HG03135 (cell line): ENCODE results near the gene SOS1.
A peak's percentile ranks its signal among the peaks of the same experiment; 100 is the strongest.
"Not testable (repeated sequence)": the region's sequence is repeated elsewhere in the genome, so short reads cannot be mapped to it uniquely, and the experiment has no call there.

Experiments
- ATAC-seq: cut with Tn5 transposase; IDR thresholded peaks from one replicate; pipeline ENCODE4 v1.9.1; 2021; ENCODE audit warnings: mild to moderate bottlenecking, moderate library complexity; ENCODE audit not compliant: unreplicated experiment

Gene SOS1

DNA sequence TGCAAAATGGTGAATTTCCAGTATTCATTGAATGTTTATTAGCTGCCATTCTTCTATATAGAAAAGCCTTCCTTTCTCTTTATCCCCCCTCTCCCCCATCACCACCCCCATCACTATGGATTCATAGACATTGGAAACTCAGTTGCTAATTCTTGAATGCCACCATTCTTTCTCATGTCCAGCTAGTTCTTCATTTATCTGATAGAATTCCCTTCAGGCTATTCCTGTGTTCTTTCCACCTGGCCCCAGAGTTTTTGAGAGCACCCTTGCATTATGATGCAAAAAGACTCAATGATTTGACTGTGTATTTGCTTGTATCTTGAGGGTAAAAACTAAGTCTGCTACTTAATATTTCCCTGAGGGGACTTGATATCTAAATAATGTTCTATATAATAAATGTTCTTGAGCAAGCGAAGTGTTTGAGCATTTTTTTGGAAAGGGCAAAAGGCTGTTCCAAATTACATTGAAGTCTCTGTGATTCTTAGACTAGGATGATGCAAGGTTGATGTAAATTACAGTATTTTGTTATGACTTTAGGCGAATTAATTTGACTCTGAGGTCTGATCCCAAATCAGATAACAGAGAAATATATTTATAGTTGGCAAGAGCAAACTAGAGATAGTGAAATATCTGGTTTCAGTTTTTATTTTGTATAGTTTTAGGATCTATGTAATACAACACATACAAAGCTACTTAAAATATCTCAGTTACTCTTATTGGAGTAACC lies 18.8 kb upstream of the SOS1 start:
- no peak for ATAC-seq

DNA sequence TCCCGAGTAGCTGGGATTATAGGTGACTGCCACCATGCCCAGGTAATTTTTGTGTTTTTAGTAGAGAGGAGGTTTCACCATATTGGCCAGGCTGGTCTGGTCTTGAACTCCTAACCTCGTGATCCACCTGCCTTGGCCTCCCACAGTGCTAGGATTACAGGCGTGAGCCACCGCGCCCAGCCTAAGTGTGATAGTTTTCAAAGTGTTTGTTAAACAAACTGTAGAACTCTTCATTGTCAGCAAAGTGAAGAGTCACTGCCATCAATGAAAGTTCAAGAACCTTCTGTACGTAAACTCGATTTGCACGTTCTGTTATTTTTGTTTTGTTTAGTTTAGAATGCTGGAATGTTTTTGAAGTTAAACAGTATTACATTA lies 18.0 kb upstream of the SOS1 start:
- ATAC-seq: no peak

DNA sequence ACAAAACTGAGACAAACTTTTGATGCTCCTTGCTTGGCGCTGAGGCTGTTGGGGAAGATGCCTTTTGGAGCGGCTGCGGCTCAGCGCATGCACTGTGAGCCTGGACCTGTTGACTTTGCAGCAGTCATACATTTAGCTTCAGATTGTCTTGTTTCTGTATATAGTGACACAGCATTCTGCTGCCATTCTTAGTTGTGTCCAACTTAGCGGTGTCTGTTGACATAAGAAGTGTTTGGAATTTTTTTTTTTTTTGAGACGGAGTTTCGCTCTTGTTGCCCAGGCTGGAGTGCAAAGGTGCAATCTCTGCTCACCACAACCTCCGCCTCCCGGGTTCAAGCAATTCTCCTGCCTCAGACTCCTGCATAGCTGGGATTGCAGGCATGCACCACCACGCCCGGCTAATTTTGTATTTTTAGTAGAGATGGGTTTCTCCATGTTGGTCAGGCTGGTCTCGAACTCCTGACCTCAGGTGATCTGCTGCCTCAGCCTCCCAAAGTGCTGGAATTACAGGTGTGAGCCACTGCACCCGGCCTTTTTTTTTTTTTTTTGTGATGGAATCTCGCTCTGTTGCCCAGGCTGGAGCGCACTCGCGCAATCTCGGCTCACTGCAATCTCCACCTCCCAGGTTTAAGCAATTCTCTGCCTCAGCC lies 17.5 kb upstream of the SOS1 start:
- ATAC-seq: not testable (repeated sequence)

DNA sequence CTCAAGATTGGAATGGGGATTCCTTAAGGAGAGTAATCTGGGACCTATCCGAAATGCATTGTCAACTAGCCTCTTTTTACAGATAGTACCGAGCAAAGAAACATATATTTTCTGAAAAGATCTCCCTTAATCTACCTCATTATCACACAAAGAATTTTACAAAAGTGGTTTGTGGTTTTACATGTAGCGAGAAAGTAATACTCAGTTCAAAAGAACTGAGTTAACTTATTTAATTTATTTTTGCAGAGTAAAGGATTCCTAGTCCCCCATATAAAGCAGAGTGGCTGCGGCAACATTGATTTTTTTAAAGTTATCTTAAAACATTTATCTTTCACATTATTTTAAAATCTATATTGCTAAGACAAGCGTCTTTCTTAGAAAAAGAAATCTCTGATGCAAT lies 15.9 kb upstream of the SOS1 start:
- no peak for ATAC-seq

DNA sequence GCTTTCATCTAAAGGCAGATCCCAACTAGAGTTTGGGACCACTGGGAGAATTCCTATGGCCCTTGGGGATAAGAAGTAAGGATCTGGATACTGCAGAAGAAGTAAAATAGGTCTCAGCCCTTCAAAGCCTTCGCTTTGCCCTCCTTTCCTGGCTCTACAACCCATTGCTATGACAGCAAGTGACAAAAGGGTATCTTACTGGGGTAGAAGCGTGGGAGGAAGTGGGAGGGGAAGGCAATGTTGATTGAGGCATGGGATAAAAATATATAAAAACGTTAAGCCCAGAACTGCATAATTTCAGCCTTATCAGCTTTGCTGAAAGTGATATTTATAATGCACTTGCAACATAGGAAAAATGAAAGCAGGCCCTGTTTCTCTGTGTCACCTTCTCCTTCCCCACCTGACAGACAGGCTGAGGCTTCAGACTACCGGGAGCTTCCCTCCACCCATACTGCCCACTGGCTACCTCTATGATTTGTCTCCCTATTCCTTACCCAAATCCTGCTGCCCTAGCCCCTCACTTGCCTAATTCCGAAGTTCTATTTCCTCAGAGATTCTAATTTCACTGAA lies 14.9 kb upstream of the SOS1 start:
- ATAC-seq: no peak

DNA sequence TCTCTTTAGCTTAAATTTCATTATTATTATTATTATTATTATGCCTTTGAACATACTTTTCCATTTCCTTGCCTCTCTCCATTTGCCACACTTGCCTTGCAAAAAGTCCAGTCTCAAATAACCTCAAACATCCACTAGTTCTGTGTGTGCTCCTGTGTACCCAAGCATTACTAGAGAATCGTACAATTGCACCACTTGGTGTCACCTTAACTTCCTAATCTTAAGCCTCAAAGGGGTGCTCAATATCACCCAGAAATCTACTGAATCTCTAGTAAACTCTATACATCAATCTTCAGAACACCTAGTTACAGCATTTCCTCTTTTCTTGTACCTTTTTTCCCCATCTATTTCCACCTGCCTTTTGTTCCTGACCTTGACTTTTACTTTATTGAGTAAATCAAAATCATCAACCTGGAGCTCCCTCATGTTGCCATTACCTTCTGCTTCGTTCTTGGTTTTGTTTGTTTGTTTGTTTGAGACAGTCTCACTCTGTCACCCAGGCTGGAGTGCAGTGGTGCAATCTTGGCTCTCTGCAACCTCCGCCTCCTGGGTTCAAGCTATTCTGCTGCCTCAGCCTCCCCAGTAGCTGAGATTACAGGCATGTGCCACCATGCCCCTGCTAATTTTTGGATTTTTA lies 12.5 kb upstream of the SOS1 start:
- no peak for ATAC-seq

DNA sequence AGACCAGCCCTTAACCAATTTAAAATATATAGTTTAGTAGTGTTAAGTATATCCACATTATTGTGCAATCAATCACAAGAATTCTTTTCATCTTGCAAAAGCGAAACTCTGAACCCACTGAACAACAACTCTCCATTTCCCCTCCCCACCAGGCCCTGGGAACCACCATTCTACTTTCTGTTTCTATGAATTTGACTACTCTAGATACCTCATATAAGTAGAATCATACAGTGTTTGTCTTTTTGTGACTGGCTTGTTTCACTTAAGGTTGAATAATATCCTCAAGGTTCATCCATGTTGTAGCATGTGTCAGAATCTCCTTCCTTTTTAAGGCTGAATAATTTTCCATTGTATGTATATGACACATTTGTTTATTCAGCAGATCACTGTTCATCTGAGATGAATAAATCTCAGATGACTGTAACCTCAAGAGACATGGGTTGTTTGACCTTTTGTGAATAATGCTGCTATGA lies 8.1 kb upstream of the SOS1 start:
- peak; percentile 45 for ATAC-seq

DNA sequence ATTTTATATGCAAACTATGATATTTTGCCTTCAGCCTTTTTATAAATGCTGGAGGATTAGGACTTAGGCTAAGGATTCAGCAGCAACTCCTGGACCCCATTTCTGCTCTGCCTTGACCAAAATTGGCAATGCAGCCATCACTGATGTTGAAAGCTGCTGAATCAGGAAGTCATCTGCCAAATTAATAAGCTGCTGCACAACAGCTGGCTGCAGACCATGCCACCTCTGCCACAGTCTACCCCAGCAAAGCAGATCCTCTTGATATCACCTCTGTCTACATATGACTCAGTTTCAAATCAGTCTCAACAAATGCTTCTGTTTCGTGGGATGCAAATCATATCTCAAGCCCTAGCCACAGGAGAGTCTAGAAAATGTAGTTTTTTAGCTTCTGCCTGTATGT lies 7.1 kb upstream of the SOS1 start:
- peak; percentile 39 for ATAC-seq

DNA sequence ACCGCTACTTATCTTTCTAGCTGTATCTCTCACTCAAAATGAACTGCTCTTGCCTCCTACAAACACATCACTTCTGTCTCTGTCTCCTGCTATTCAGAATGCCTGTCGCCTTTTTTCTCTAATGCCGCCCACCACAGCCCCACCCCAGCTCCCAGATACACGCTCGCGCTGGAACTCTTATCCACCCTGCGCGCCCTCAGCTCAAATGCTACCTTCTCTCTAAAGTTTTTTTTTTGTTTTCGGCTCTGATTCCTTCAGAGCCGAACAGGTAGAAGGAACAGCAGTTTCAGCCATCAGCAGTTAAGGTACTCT lies 3.9 kb upstream of the SOS1 start:
- ATAC-seq: no peak

DNA sequence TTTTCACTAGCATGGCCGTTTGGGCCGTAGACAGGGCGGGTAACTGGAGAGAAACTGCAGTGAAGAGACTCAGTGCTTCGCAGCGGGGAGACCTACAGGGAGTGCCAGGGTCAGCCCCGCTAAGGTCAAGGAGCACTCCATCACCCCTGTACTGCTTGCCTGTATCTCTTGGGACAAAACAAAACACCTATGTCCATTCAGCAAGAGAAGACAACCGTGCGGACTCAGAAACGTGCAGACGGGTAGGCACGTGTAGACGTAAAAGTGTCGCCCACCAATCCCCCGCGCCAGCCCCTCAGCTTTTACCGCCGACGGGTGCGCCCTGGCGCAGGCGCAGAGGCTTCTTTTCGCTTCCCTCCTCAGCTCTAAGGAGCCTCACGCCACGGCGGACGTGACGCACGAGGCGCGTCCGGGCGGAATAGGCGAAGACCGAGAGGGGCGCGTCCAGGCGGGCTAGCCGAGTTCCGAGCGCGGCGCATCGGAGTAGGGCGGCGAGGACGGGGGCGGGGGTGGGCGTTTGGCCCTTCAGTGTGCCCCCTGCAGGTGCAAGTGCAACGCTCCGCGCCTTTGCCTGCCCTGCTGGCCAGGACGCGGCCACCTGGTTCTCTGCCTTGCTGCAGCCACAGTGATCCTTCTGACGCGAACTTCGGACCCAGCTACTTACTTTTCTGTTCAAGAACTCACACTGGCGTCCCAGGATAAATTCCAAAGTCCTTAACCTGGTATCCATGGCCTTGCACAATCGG lies 3.3 kb upstream of the SOS1 start:
- ATAC-seq: peak; percentile 57

DNA sequence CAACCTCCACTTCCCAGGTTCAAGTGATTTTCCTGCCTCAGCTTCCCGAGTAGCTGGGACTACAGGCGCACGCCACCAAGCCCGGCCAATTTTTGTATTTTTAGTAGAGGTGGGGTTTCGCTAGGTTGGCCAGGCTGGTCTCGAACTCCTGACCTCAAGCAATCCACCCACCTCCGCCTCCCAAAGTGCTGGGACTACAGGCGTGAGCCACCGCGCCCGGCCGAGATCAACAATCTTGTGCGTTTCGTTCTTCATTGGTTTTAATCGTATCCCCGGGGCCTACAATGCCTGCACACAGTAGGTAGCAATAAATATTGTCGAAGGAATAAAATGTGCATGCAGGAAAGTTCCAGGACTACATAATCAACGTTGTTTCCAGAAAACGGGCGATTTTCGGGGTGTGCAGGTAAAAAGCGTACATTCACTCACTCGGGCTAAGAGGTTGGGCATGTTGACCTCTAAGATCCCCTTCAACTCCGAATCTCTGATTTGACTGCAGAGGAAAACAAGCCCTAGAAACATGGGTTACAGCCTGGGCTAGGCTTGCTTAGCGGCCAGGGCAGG lies 2.7 kb upstream of the SOS1 start:
- no peak for ATAC-seq

DNA sequence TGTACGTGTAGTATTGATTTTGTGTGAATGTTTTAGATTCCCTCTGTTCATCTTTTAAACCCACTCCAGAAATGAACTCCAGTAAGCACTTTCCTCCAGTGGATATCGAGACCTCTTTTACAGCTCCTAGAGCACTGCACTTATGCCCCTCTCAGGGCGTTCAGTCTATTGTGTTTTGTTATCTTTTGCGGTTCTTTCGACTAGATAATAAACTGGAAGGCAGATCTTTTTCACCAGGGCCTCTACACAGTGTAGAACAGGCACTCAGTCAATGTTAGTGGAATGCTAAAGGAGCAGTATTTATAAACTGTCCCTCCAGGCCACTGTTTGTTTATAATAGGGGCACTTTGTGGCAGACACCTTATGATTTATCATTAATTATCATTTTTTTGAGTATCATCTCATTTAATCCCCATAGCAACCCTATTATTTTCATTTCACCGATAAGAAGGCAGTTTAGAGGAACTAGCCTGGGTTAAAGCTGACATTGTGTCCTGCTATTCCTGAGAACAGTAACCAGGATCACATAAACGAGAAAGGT lies 742 bp upstream of the SOS1 start:
- no peak for ATAC-seq

DNA sequence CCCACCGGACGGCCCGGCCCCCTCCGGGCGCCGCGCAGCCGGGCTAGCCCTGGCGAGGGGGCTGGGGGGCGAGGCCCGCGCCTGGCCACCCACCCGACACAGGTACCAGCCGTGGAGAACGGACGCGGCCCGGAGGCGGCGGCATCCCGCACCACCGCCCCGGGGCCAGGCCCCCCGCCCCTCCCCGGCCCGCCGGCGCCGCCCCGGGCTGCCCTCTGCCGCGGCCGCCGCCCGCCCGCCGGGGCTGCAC lies 405 bp downstream of the SOS1 start:
- ATAC-seq: no peak

DNA sequence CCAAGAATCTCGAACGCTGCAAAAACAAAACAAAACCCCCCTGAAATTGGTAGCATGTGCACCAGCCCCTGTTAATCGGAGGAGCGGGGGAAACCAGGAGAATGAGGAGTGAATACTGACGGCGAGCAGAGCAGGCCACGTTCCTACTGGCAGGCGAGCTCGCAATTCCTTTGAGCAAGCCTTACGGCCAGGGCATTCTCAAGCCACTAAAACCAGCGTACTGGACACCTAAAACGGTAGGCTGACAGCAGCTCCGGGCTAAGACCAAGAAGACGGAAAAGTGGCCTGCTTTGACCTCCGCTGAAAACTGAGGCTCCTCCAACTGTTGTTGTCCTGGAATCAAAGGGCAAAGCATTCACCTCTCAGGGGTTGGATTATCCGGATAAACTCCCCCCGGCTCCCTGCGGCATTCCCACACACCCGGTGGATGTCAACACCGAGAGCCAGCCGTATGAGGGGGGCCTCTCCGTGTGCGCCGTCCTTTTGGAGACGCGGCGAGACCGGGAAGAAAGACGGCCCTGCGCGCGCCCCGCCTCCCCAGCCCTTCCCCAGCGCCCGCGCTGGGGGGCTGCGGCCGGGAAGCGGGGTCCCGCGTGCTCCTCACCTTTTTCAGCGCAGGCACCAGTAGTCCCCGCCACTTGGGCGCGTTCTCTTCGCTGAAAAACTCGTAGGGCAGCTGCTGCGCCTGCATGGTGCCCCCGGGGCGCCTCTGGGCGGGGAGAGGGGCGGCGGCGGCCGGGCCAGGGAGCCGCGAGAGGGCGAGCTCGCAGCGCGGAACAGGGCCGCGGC lies 925 bp downstream of the SOS1 start:
- ATAC-seq: peak; percentile 37

DNA sequence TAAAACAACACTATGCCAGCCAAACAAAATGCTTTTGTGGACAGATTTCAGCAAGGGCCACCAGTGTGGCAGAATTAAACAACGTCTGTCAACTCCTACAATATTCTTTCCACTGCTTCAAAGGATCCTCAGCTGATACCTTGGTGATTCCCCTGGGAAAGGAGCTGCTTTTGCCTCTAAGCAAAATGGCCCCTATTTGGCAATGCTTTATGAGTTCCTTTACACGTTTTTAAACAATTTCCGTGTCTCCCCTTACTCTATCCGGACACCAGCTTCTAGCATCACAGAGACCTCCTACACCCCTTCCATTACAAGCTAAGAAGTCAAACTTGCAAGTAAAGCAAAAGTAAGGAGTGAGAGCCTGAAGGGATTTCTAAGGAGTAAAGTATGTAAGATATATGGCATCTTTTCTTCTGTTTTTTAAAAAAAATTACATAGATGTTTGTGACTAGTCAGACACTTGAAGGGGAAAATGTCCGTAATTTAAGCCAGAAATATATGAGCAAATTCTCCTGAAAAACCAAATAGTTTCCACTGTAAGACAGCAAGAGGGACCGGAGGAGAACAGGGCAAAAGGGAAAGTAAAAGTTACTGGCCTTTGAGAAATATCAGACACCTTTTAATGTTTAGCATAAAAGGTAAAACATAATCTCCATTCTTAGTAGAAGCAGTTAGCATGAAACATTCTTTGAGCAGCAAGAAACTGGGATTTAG lies 1.9 kb downstream of the SOS1 start:
- ATAC-seq: no peak

DNA sequence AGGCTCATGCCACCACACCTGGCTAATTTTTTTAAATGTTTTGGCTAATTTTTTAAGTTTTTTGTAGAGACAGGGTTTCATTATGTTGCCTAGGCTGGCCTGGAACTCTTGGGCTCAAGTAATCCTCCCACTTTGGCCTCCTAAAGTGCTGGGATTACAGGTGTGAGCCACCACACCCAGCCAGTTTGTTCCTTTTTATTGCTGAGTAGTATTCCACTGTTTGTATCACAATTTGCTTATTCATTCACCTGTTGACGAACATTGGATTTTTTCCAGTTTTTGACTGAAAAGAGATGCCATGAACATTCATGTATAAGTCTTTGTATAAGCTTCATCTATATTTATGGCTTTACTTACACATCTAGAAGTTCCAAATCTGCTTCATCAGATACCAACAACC lies 5.3 kb downstream of the SOS1 start:
- ATAC-seq: no peak

DNA sequence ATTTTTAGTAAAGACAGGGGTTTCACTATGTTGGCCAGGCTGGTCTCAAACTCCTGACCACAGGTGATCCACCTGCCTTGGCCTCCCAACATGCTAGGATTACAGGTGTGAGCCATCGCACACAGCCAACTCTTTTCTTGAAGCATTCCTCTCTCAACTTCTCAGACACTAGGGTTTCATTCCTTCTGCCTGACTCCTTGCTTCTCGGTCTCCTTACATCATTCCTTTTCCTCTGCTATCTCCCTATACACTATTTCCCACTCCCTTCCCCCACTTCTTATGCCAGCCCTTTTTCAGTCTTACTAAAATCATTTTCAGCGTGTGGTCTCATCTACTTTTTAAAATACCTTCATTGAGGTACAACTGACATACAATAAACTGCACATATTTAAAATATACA lies 6.1 kb downstream of the SOS1 start:
- ATAC-seq: no peak

DNA sequence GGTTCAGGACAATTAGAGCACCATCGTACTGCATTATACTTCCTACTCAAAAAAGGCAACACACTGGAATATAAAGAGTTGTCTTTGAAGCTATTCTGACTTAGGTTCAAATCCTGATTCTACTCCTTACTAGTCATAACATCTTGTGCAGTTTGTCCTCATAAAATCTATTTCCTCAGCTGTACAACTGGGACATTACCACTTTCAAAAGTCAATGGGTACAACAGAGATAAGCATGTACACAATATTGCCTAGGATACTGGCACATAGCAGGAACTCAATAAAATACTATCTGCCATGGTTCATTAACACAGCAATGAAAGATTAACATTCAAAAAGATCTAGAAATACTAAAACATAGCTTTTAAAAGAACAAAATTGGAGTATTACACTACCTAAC lies 11.3 kb downstream of the SOS1 start:
- ATAC-seq: no peak

DNA sequence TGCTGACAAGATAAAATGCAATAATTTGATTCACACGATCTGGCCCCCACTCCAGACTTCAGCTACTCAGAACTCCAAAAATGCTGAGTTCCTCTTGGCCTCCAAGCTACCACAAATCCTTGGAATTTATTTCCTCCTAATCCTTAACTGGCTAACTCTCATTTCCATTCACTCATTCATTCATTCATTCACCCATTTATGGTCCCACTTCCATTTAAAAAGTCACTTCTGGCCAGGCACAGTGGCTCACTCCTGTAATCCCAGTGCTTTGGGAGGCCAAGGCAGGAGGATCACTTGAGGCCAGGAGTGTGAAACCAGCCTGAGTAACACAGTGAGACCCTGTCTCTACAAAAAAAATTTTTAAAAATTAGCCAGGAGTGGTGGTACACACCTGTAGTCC lies 12.5 kb downstream of the SOS1 start:
- no peak for ATAC-seq
